HG03066 (cell line): ENCODE measurements around the gene STAB2.
"Not testable (repeated sequence)": the region's sequence is repeated elsewhere in the genome, so short reads cannot be mapped to it uniquely, and the experiment has no call there.

Source experiments
- ATAC-seq: cut with Tn5 transposase; IDR thresholded peaks from one replicate; pipeline ENCODE4 v1.9.1; 2021; ENCODE audit warnings: low read depth; ENCODE audit not compliant: unreplicated experiment

Gene STAB2

GRCh38 chr12:103642240-103642864 is 55.3 kb downstream of the STAB2 start:
- ATAC-seq: no peak

- no peak for ATAC-seq
Measured at GRCh38 chr12:103645202-103645601, 58.1 kb downstream of the STAB2 start.

GRCh38 chr12:103647267-103647666 is 60.2 kb downstream of the STAB2 start:
- ATAC-seq: no peak

GRCh38 chr12:103652808-103653207 is 65.7 kb downstream of the STAB2 start:
- no peak for ATAC-seq

GRCh38 chr12:103653568-103654173 is 66.6 kb downstream of the STAB2 start:
- not testable (repeated sequence) for ATAC-seq

GRCh38 chr12:103654816-103655215 is 67.7 kb downstream of the STAB2 start:
- no peak for ATAC-seq

GRCh38 chr12:103656291-103656690 is 69.2 kb downstream of the STAB2 start:
- no peak for ATAC-seq

GRCh38 chr12:103657331-103657730 is 70.3 kb downstream of the STAB2 start:
- ATAC-seq: no peak

- no peak for ATAC-seq
Measured at GRCh38 chr12:103664626-103665025, 77.6 kb downstream of the STAB2 start.

GRCh38 chr12:103665971-103666370 is 78.9 kb downstream of the STAB2 start:
- no peak for ATAC-seq

GRCh38 chr12:103667125-103667524 is 80.1 kb downstream of the STAB2 start:
- no peak for ATAC-seq

- no peak for ATAC-seq
Measured at GRCh38 chr12:103668520-103668919, 81.4 kb downstream of the STAB2 start.

GRCh38 chr12:103671367-103671766 is 84.3 kb downstream of the STAB2 start:
- no peak for ATAC-seq

GRCh38 chr12:103672401-103673119 is 85.5 kb downstream of the STAB2 start:
- no peak for ATAC-seq

GRCh38 chr12:103673487-103673886 is 86.4 kb downstream of the STAB2 start:
- no peak for ATAC-seq

- no peak for ATAC-seq
Measured at GRCh38 chr12:103673891-103674375, 86.9 kb downstream of the STAB2 start.

- no peak for ATAC-seq
Measured at GRCh38 chr12:103676893-103677292, 89.8 kb downstream of the STAB2 start.

- no peak for ATAC-seq
Measured at GRCh38 chr12:103677341-103677740, 90.3 kb downstream of the STAB2 start.

GRCh38 chr12:103677905-103678304 is 90.8 kb downstream of the STAB2 start:
- no peak for ATAC-seq

- ATAC-seq: no peak
Measured at GRCh38 chr12:103679421-103680170, 92.5 kb downstream of the STAB2 start.

GRCh38 chr12:103680591-103681141 is 93.6 kb downstream of the STAB2 start:
- ATAC-seq: no peak
